H1 (cell line): Measurements from ENCODE around the gene TMEM154. TPM values are rescaled to one million over a fixed set of nuclear protein-coding genes. Genes with fewer than 3 reads are reported as not detected.

Source experiments
- polyA plus RNA-seq, 7 experiments: library from polyadenylated mRNA; depleted of rRNA in 3 of 7; stranded (reverse) in 5 of 7; unstranded in 2 of 7; fragments of >200 nt in 5 of 7; fragments of 200-250 nt in 2 of 7; gene quantifications; 1 replicate in 5 of 7; 2 replicates in 1 of 7; 4 replicates in 1 of 7; pipeline versions ENCODE4 v1.2.1 to v1.2.3, GENCODE V29; 2011 to 2013; ENCODE audit warnings: missing spikeins in 2 of 7, mixed read lengths in 2 of 7
- total RNA-seq: library from RNA; stranded (reverse); fragmentation: NEBNext Ultra II Directional; extraction: Animal tissue kit (Norgen Biotek cat#: 25700); gene quantifications from 2 replicates; pipeline ENCODE4 v1.2.1, GENCODE V29; 2021

TMEM154 gene
- total and polyA plus RNA-seq, 2 of the 8 experiments (the other 6 are each of a cell fraction or from before 2014, with no cell fraction given), result 0.33 to 1.2 TPM

Other genes starting within 250 kb of the TMEM154 start
- 26.7 and 28.9 TPM in 2 replicates for gene FBXW7, start 143.9 kb downstream of the TMEM154 start, total RNA-seq
- gene FBXW7, start 143.9 kb downstream of the TMEM154 start, polyA plus RNA-seq (2011; rRNA removed), result 4.5 and 6.0 TPM in 2 replicates
- 1.8 and 2.3 TPM in 2 replicates for gene TIGD4, start 99.7 kb upstream of the TMEM154 start, total RNA-seq
- gene TIGD4, start 99.7 kb upstream of the TMEM154 start, polyA plus RNA-seq (2011; rRNA removed), result 0.20 and 0.42 TPM in 2 replicates
- 36.3 and 38.0 TPM in 2 replicates for gene ARFIP1, start 100.0 kb upstream of the TMEM154 start, total RNA-seq
- 9.1 and 13.5 TPM in 2 replicates for gene ARFIP1, start 100.0 kb upstream of the TMEM154 start, polyA plus RNA-seq (2011; rRNA removed)